ENCODE results near the gene FBXO2.

FBXO2 gene

GRCh38 chr1:11653101-11653860 lies 948 bp downstream of the FBXO2 start:
- peak; percentile 86 for DNase-seq (ENCODE audit: low spot score)

DNA sequence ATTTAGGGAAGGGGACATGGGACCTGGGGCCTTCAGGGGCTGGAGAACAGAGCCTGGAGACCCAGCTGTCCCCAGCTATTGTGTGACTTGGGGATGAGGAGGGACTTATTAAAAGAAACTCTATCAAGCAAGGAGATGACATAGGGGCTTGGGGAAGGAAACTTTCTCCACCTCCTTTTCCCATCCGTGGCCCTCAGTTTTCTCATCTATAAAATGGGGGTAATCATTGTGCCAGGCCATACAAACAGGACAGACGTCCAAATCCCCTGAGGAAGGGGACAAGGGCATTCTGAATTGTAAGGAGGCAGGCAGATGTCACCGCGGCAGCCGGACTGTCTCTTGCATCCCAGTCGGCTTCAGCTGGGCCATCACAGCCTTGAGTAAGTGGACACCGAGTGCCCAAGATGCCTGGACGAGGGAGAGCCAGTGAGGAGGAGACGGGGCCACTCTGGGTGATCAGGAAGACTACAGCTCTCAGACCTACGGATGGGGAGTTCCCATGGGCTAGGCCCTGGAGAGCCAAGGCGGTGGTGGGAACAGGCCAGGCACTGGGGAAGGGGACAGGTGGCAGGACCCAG lies 1.9 kb downstream of the FBXO2 start:
- DNase-seq (ENCODE audit: low spot score) = no peak

- no peak for DNase-seq (ENCODE audit: low spot score)
Measured at GRCh38 chr1:11651017-11651416, 3.2 kb downstream of the FBXO2 start.

DNA sequence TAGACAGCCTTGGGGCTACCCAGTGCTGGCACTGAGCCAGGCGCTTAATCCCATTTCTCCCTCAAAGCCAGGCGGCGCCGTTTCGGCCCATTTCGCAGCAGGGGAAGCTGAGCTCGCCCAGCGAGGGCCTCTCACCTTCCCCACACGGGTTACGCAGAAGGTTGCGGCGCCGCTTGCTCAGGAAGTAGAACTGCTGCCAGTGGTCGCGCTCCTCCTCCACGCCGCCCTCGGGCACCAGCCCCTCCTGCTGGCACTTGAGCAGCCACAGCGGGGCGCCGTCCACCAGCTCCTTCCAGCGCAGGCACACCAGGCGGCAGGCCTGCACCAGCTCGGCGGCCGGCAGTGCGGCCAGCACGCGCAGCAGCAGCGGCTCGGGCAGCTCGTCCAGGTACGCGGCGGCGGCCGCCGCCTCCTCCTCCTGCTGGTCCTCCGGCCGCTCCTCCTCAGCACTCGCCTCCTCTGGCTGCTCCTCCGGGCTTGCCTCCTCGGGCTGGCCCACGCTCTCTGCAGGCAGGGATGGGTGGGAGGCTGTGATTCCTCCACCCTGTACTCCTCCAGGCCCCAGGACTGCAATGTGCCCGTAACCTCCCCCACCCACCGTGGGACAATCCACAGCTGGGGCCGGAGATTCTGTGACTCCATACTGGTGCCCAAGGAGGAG lies 3.8 kb downstream of the FBXO2 start:
- peak; percentile 82 for DNase-seq (ENCODE audit: low spot score)

- DNase-seq (ENCODE audit: low spot score) = no peak
Measured at GRCh38 chr1:11649624-11650330, 4.5 kb downstream of the FBXO2 start.

GRCh38 chr1:11649237-11649623 lies 5.0 kb downstream of the FBXO2 start:
- DNase-seq (ENCODE audit: low spot score) = no peak

- DNase-seq (ENCODE audit: low spot score) = no peak
Measured at GRCh38 chr1:11648732-11649158, 5.5 kb downstream of the FBXO2 start.

DNA sequence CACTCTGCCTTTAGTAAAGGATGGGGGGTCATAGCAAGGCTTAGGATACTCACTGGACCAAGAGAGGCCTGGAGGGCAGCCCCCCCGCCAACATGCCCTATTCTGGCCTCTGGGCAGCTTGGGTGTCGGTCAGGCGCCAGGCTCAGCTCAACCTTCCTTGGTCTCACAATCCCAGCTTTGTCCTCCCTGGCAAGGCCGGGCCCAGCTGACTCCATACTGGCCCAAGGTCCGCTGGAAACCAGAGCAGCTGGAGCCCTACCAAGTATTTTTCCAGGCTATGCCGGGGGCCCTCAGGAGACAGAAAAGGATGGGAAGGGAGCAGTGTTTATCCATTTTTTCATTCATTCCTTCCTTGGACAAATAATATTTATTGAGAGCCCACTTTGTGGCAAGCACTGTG lies 6.2 kb downstream of the FBXO2 start:
- no peak for DNase-seq (ENCODE audit: low spot score)

- no peak for DNase-seq (ENCODE audit: low spot score)
Measured at GRCh38 chr1:11647333-11647732, 6.9 kb downstream of the FBXO2 start.

GRCh38 chr1:11646317-11646716 lies 7.9 kb downstream of the FBXO2 start:
- no peak for DNase-seq (ENCODE audit: low spot score)

GRCh38 chr1:11645670-11646265 lies 8.5 kb downstream of the FBXO2 start:
- peak; percentile 73 for DNase-seq (ENCODE audit: low spot score)

GRCh38 chr1:11645270-11645669 lies 9.0 kb downstream of the FBXO2 start:
- DNase-seq (ENCODE audit: low spot score) = no peak

- DNase-seq (ENCODE audit: low spot score) = no peak
Measured at GRCh38 chr1:11643782-11644181, 10.4 kb downstream of the FBXO2 start.

- peak; percentile 84 for DNase-seq (ENCODE audit: low spot score)
Measured at GRCh38 chr1:11642418-11643017, 11.7 kb downstream of the FBXO2 start.

GRCh38 chr1:11641776-11642305 lies 12.4 kb downstream of the FBXO2 start:
- no peak for DNase-seq (ENCODE audit: low spot score)

GRCh38 chr1:11640944-11641343 lies 13.3 kb downstream of the FBXO2 start:
- DNase-seq (ENCODE audit: low spot score) = no peak

- no peak for DNase-seq (ENCODE audit: low spot score)
Measured at GRCh38 chr1:11640101-11640500, 14.1 kb downstream of the FBXO2 start.

DNA sequence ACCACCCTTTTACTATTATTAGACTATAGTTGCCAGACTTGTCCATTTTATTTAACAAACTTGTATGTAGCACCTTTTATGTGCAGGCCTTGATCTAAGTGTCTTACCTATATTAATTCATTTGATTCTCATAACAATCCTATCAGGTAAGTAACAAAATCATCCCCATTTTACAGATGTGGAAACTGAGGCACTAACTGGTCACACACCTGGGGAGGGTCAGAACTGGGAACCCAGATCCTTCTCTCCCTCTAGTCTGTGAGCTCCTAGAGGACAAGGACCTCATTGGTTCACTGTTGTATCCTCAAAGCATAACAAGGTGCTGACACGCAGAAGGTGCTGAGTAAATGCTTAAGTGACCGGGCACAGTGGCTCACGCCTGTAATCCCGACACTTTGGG lies 14.9 kb downstream of the FBXO2 start:
- DNase-seq (ENCODE audit: low spot score) = no peak

DNA sequence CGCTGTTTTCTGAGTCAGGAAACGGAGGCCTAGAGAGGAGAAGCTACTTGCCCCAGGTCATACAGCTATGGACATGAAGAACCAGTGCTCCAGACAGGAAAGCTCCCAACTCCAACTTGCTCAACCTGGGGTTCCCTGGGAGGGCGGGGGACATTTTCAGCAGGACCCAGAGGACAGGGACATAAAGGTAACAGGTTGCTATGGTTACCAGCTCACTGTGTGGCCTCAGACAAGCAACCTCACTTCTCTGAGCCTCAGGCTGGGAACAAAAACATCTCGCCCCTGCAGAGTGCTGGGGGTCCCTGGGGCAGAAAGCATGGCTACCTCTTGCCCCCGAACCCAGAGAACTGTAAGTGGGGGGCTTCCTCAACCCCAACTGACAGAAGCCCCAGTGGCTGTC lies 16.1 kb downstream of the FBXO2 start:
- no peak for DNase-seq (ENCODE audit: low spot score)

DNA sequence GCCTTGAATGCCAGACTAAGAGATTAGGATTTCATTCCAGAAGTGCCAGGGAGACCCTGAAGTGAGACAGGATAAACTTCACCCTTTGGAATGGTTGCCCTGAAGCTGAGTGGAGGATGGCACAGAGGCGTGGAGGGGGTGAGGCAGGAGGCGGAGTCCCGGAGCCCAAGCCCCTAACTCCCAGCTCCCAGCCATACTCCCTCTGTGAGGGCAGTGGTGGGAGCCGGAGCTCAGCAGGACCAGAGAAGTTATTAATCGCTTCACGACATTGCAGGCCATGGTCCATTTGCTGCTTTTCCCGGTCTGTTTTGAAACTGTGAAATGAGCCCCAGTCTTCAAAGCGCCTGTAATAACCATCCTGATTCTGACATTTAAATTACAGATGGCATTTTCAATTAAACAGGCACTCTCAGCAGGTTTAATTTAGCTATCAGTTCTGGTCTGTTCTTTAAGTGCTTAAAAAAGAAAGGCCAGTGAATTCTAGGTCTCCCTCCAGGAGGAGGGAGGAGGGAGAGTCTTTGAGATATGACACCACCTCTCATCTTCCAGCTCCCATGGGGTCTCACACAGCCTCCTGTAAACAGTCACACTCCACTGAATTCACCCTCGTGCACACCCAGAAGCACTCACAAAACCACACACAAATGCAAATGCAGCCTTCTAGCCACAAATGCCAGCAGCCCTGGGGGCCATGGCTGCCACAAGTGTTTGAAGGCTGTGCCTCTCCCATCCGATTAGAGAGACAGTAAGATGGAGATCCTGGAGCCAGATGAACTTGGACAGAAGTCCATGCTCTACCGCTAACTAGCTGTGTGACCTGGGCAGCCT lies 19.6 kb downstream of the FBXO2 start:
- no peak for DNase-seq (ENCODE audit: low spot score)
